Glomerular endothelial cell (primary cell): ENCODE data around the gene ZNF670. TPM values are rescaled to one million over a fixed set of nuclear protein-coding genes. Genes with fewer than 3 reads are reported as not detected.
"Not testable (repeated sequence)": the region's sequence is repeated elsewhere in the genome, so short reads cannot be mapped to it uniquely, and the experiment has no call there.

Experiments used
- DNase-seq: peaks from one replicate; pipeline ENCODE4 v3.0.0-alpha.2; 2011; ENCODE audit warnings: low read depth, low spot score; ENCODE audit errors: extremely low read depth
- total RNA-seq: library from RNA; depleted of rRNA; stranded (reverse); fragments of >200 nt; gene quantifications from 2 replicates; pipeline ENCODE4 v1.2.3, GENCODE V29; 2015

ZNF670 gene
- total RNA-seq, 1 donor from 2014 or later, result 4.2 TPM

GRCh38 chr1:247047702-247048101 lies 30.9 kb downstream of the ZNF670 start:
- no peak for DNase-seq

DNA sequence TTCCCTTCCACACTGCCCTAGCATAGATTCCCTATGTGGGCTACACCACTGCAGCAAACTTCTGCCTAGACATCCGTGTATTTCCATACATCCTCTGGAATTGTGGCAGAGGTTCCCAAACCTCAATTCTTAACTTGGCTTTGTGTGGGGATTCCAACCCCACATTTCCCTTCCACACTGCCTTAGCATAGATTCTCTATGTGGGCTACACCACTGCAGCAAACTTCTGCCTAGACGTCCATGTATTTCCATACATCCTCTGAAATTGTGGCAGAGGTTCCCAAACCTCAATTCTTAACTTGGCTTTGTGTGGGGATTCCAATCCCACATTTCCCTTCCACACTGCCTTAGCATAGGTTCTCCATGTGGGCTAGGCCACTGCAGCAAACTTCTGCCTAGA lies 31.4 kb downstream of the ZNF670 start:
- no peak for DNase-seq

DNA sequence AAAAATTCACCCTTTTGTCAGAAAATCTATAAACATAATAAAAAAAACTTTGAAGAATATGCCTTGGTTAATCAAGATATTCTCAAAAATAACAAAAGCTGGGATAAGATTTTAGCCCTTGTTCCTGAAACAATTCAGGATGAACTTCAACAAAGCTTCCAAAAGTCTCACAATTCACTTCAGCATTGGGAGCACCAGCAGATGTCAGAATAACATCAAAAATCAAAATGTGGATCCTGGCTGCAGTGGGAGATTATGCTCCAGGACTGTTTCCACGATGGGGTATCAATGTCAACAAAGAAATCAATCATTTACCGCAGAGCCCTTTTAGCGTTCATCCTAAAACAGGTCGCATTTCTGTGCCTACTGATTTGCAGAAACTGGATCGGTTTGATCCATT lies 35.2 kb downstream of the ZNF670 start:
- no peak for DNase-seq

DNA sequence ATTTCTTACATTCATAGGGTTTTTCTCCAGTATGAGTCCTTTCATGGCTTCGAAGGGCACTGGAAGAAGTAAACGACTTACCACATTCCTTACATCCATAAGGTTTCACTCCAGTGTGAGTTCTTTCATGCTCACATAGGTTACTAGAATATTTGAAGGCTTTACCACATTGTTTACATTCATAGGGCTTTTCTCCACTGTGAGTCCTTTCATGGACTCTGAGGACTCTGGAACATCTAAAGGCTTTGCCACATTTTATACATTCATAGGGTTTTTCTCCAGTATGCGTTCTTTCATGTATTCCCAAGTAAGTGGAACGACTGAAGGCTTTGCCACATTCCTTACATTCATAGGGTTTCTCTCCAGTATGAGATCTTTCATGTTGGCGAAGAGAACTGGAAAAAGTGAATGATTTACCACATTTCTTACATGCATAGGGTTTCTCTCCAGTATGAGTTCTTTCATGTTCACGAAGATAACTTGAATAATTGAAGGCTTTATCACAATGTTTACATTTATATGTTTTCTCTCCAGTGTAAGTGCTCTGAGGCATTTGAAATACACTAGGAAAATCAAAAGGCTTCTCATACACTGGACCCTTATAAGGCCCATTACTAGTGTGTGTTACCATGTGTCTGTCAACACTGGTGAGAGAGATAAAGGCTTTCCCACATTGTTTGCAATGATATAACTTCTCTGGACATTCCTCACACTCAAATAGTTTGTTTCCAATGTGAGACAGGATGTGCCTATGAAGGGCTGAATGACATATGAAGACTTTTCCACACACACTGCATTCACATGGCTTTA lies 40.9 kb downstream of the ZNF670 start:
- DNase-seq, result no peak

DNA sequence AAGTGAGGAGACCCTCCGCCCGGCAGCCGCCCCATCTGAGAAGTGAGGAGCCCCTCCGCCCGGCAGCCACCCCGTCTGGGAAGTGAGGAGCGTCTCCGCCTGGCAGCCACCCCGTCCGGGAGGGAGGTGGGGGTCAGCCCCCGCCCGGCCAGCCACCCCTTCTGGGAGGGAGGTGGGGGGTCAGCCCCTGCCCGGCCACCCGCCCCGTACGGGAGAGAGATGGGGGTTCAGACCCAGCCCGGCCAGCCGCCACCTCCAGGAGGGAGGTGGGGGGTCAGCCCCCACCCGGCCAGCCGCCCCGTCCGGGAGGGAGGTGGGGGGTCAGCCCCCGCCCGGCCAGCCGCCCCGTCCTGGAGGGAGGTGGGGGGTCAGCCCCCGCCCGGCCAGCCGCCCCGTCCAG lies 46.3 kb downstream of the ZNF670 start:
- not testable (repeated sequence) for DNase-seq

Other genes starting within 250 kb of the ZNF670 start
- gene AHCTF1, start 146.9 kb downstream of the ZNF670 start, total RNA-seq, result 18.8 and 26.4 TPM in 2 replicates
- gene ZNF695, start 70.8 kb downstream of the ZNF670 start, total RNA-seq, result 0.87 and 2.3 TPM in 2 replicates
- gene ZNF669, start 25.5 kb upstream of the ZNF670 start, total RNA-seq, result 5.8 and 10.3 TPM in 2 replicates
- 19.1 and 22.3 TPM in 2 replicates for gene ZNF124, start 93.2 kb upstream of the ZNF670 start, total RNA-seq
- gene VN1R5, start 177.3 kb upstream of the ZNF670 start, total RNA-seq, result not detected in 2 replicates